ENCODE data around the gene MAN2B1.

MAN2B1 gene

DNA sequence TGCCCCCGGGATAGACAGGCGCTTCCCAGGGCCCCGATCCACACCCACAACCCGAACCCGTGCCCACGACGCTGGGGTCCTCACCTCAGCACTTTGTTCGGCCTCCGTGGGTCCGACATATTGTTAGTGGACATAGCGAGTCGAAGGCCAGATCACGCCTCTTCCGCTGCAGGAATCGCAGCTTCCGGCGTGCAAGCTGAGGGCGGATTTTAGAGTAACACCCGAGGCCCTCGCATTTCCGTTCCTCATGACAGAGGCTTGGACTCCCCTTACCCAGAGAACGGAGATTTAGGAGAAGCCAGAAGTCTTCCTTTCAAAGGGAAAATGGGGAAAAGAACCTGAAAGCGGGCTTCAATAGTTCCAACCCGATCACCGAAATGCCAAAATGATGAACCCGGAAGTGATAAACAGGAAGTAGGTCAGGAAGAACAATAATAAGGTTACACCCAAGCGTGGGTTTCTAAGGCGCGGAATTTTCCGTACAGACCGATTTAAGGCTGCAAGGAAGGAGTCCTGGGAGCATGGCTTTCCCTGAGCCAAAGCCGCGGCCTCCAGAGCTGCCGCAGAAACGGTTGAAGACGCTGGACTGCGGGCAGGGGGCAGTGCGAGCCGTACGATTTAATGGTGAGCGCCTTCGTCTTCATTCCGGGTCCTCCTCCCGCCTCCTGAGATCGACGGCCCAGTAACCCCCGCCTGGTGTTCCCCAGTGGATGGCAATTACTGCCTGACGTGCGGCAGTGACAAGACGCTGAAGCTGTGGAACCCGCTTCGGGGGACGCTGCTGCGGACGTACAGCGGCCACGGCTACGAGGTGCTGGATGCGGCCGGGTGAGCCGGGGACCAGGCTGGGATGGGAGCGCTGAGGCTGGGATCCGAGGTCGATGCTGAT, 3.0 kb upstream of the MAN2B1 start:
- Histone ChIP-seq H3K4me2 (ENCODE audit: low read length) (peak overlapping the region; percentile 92), H3K4me3 (ENCODE audit: low read length) (peak overlapping the region; percentile 89), H4K20me1 (ENCODE audit: control insufficient read depth, insufficient read depth, low read depth, low read length) (no peaks in the 10 kb centered on the region), H3K9me3 (ENCODE audit: control insufficient read depth, insufficient read depth, low read length) (no peaks in the 10 kb centered on the region), H3F3A (ENCODE audit: control insufficient read depth, insufficient read depth) (0 out of 2 replicates have a peak, but pooled peaks cover 3% of the 10 kb centered on the region), H3K79me2 (ENCODE audit: control insufficient read depth, low read length) (peaks cover 59% of the 10 kb centered on the region), H3K4me1 (ENCODE audit: control insufficient read depth, low read length) (peaks cover 43% of the 10 kb centered on the region), H3K9me2 (replicated peaks; ENCODE audit: control insufficient read depth, low read length) (no peaks in the 10 kb centered on the region), H3K27me3 (ENCODE audit: control insufficient read depth, low read length) (no peaks in the 10 kb centered on the region), H3K36me3 (ENCODE audit: control insufficient read depth, low read length) (peaks cover 34% of the 10 kb centered on the region), H3K27ac (ENCODE audit: low read depth, low read length) (peak overlapping the region; percentile 70)
- no peak for TF ChIP-seq EZH2phosphoT487 (IDR thresholded peaks at IDR 0.05; ENCODE audit: borderline replicate concordance, low read length)
- TF ChIP-seq, protein P1, sequence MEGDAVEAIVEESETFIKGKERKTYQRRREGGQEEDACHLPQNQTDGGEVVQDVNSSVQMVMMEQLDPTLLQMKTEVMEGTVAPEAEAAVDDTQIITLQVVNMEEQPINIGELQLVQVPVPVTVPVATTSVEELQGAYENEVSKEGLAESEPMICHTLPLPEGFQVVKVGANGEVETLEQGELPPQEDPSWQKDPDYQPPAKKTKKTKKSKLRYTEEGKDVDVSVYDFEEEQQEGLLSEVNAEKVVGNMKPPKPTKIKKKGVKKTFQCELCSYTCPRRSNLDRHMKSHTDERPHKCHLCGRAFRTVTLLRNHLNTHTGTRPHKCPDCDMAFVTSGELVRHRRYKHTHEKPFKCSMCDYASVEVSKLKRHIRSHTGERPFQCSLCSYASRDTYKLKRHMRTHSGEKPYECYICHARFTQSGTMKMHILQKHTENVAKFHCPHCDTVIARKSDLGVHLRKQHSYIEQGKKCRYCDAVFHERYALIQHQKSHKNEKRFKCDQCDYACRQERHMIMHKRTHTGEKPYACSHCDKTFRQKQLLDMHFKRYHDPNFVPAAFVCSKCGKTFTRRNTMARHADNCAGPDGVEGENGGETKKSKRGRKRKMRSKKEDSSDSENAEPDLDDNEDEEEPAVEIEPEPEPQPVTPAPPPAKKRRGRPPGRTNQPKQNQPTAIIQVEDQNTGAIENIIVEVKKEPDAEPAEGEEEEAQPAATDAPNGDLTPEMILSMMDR (IDR thresholded peaks at IDR 0.05; ENCODE audit: low read depth, low read length, poor library complexity, severe bottlenecking), result peak; percentile 9

DNA sequence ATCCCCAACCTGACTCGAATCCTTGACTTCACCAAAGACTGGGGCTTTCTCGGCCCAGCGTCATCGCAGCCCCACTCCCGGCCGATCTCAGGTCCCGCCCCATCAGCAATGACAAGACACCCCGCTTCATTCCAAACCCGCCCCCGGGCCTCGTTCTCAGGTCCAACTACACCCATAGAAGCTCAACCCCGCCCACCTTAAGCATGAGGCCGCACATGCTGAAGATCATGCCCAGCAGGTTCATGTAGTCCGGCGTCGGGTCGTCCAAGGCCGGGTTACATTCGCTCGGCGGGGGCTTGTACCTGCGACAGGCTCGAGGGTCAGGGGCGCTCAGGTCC, 2.4 kb upstream of the MAN2B1 start:
- peak overlapping the region; percentile 89 for H3K4me3 ChIP-seq (ENCODE audit: low read length)
- 0 out of 2 replicates have a peak, but pooled peaks cover 3% of the 10 kb centered on the region for H3F3A ChIP-seq (ENCODE audit: control insufficient read depth, insufficient read depth)
- peak overlapping the region; percentile 92 for H3K4me2 ChIP-seq (ENCODE audit: low read length)
- H3K79me2 ChIP-seq (ENCODE audit: control insufficient read depth, low read length), result peaks cover 63% of the 10 kb centered on the region
- H3K36me3 ChIP-seq (ENCODE audit: control insufficient read depth, low read length), result peaks cover 34% of the 10 kb centered on the region
- H3K9me3 ChIP-seq (ENCODE audit: control insufficient read depth, insufficient read depth, low read length), result no peaks in the 10 kb centered on the region
- peaks cover 46% of the 10 kb centered on the region for H3K4me1 ChIP-seq (ENCODE audit: control insufficient read depth, low read length)
- H4K20me1 ChIP-seq (ENCODE audit: control insufficient read depth, insufficient read depth, low read depth, low read length), result no peaks in the 10 kb centered on the region
- H3K27me3 ChIP-seq (ENCODE audit: control insufficient read depth, low read length), result no peaks in the 10 kb centered on the region
- H3K27ac ChIP-seq (ENCODE audit: low read depth, low read length), result no peak overlapping the region
- TF ChIP-seq EZH2phosphoT487 (IDR thresholded peaks at IDR 0.05; ENCODE audit: borderline replicate concordance, low read length), result no peak
- TF ChIP-seq, protein P1 (IDR thresholded peaks at IDR 0.05; ENCODE audit: low read depth, low read length, poor library complexity, severe bottlenecking), result no peak
- H3K9me2 ChIP-seq (replicated peaks; ENCODE audit: control insufficient read depth, low read length), result no peaks in the 10 kb centered on the region

DNA sequence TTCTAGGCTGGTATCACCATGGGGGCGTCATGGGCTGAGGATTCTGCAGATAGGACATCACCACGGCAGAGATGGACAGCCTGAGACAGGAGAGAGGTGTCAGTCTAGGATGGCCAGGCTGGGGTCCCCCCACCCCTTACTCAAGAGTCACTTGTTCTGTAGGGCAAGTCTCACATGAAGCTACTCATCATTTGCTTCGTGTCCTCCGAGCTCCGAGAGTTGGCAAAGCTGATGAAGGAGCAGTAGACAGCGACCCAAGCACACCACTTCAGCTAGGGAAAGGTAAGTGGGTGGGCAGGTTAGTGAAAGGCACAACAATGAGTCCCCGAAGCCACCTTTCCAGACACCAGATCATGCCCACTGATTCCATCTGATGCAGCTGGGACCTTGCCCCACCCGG, 1.8 kb upstream of the MAN2B1 start:
- Histone ChIP-seq H3K4me3 (ENCODE audit: low read length) (peak overlapping the region; percentile 89), H4K20me1 (ENCODE audit: control insufficient read depth, insufficient read depth, low read depth, low read length) (no peaks in the 10 kb centered on the region), H3K9me3 (ENCODE audit: control insufficient read depth, insufficient read depth, low read length) (no peaks in the 10 kb centered on the region), H3K4me1 (ENCODE audit: control insufficient read depth, low read length) (peaks cover 46% of the 10 kb centered on the region), H3K27me3 (ENCODE audit: control insufficient read depth, low read length) (no peaks in the 10 kb centered on the region), H3K9me2 (replicated peaks; ENCODE audit: control insufficient read depth, low read length) (no peaks in the 10 kb centered on the region), H3F3A (ENCODE audit: control insufficient read depth, insufficient read depth) (0 out of 2 replicates have a peak, but pooled peaks cover 3% of the 10 kb centered on the region), H3K4me2 (ENCODE audit: low read length) (peak overlapping the region; percentile 92), H3K36me3 (ENCODE audit: control insufficient read depth, low read length) (peaks cover 36% of the 10 kb centered on the region), H3K27ac (ENCODE audit: low read depth, low read length) (no peak overlapping the region), H3K79me2 (ENCODE audit: control insufficient read depth, low read length) (peaks cover 63% of the 10 kb centered on the region)
- TF ChIP-seq, protein P1 (IDR thresholded peaks at IDR 0.05; ENCODE audit: low read depth, low read length, poor library complexity, severe bottlenecking), result no peak
- TF ChIP-seq EZH2phosphoT487 (IDR thresholded peaks at IDR 0.05; ENCODE audit: borderline replicate concordance, low read length), result no peak

Measured in DOHH2 (cell line).